Suprapubic skin (tissue), 3 donors: ENCODE measurements around the gene PRELID1.

Experiments used
- POLR2A ChIP-seq, 2 donors: fragments of 450-650 bp; IDR thresholded peaks; one replicate each; pipeline ENCODE4 v1.6.1; 2017; ENCODE audit warnings: antibody characterized with exemption in 2 of 2, mild to moderate bottlenecking in 2 of 2, moderate library complexity in 2 of 2
- TF ChIP-seq, protein P1 (sequence below), 2 donors: fragments of 200-600 bp in 1 of 2; fragments of 450-650 bp in 1 of 2; sonication (generic) in 1 of 2; IDR thresholded peaks; one replicate each; pipeline ENCODE4 v1.5.1; 2016 to 2019; ENCODE audit warnings: antibody characterized with exemption in 2 of 2, mild to moderate bottlenecking in 1 of 2, moderate library complexity in 1 of 2

DNA sequence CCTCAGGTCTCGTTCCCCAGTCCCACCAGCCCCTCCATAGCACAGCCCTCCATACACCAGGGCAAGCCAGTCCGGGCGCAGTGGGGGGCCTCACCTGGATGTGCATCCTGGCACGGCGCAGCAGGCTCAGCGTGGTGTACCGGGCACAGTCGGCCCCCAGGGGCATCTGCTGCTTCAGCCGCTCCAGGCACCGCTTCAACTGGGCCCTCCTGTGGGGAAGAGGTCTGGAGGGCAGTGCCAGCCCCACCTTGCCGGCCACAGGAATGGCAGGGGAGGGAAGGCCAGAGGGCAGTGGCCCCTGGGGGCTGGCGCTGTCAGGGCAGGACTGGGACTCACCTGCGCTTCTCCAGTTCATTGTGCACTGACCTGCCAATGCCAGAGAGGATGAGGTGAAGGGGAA, 6.7 kb downstream of the PRELID1 start:
- TF ChIP-seq, protein P1, sequence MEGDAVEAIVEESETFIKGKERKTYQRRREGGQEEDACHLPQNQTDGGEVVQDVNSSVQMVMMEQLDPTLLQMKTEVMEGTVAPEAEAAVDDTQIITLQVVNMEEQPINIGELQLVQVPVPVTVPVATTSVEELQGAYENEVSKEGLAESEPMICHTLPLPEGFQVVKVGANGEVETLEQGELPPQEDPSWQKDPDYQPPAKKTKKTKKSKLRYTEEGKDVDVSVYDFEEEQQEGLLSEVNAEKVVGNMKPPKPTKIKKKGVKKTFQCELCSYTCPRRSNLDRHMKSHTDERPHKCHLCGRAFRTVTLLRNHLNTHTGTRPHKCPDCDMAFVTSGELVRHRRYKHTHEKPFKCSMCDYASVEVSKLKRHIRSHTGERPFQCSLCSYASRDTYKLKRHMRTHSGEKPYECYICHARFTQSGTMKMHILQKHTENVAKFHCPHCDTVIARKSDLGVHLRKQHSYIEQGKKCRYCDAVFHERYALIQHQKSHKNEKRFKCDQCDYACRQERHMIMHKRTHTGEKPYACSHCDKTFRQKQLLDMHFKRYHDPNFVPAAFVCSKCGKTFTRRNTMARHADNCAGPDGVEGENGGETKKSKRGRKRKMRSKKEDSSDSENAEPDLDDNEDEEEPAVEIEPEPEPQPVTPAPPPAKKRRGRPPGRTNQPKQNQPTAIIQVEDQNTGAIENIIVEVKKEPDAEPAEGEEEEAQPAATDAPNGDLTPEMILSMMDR (IDR thresholded peaks at IDR 0.05), result no peak
- no peak for TF ChIP-seq POLR2A (IDR thresholded peaks at IDR 0.05)
